Measurements from ENCODE around the gene DMRTB1. TPM values are rescaled to one million over a fixed set of nuclear protein-coding genes. Genes with fewer than 3 reads are reported as not detected.

The DMRTB1 gene
- total RNA-seq (2014; rRNA removed; shearing (Covaris generic)) (not detected in 2 replicates), polyA plus RNA-seq (2016; fragmentation: Nextera tagmentation; extraction: Ambion mirVana) (not detected in 2 replicates)

GRCh38 chr1:53459321-53460175 is at the start of gene DMRTB1:
DMRTB1 (plus strand) TSS chr1:53459399; CDS start chr1:53459454, 55 bp downstream.
- Histone ChIP-seq H3K4me2 (ENCODE audit: unreplicated experiment) (no peak within 1 kb of the TSS), H3F3A (ENCODE audit: insufficient read depth) (no peaks in the 10 kb centered on the region), H3K4me1 (ENCODE audit: insufficient read depth) (no peaks in the 10 kb centered on the region), H2AFZ (no peak within 1 kb of the TSS), H3K27me3 (replicated peaks; ENCODE audit: insufficient read depth) (0 out of 2 replicates have a peak, but pooled peaks cover 12% of the 10 kb centered on the region), H3K9me3 (ENCODE audit: low read depth) (no peaks in the 10 kb centered on the region), H4K20me1 (ENCODE audit: insufficient read depth) (no peaks in the 10 kb centered on the region), H3K9me2 (ENCODE audit: insufficient read depth) (no peaks in the 10 kb centered on the region), H3K4me3 (no peak within 1 kb of the TSS), H3K79me2 (ENCODE audit: insufficient read depth) (no peaks in the 10 kb centered on the region), H3K27ac (no peak within 1 kb of the TSS), H3K36me3 (ENCODE audit: low read depth) (no peaks in the 10 kb centered on the region), H3K9ac (no peak within 1 kb of the TSS)
- in situ Hi-C loops (cut with MboI) = no loop called here
- no peak for DNase-seq
- WGBS, 2 experiments (ENCODE audit: low coverage in 1 of 2, low lambda C conversion rate in 2 of 2, missing lambda C conversion rate in 2 of 2) = 95 to 96% methylated on average over 33 to 77 of the region's 82 CpGs
- TF ChIP-seq EZH2phosphoT487 (IDR thresholded peaks at IDR 0.05; ENCODE audit: insufficient read depth, low read depth) (no peak), EZH2 (IDR thresholded peaks at IDR 0.05; ENCODE audit: insufficient read depth, poor library complexity, severe bottlenecking) (no peak)

- H3K4me2 ChIP-seq (ENCODE audit: unreplicated experiment) = no peak overlapping the region
- H3K27me3 ChIP-seq (replicated peaks; ENCODE audit: insufficient read depth) = peaks cover 21% of the 10 kb centered on the region
- no peak overlapping the region for H2AFZ ChIP-seq
- no peaks in the 10 kb centered on the region for H3K9me3 ChIP-seq (ENCODE audit: low read depth)
- H3K36me3 ChIP-seq (ENCODE audit: low read depth) = no peaks in the 10 kb centered on the region
- H3K4me1 ChIP-seq (ENCODE audit: insufficient read depth) = peaks cover 36% of the 10 kb centered on the region
- 47 to 51% methylated on average over 6 of the region's 6 CpGs for WGBS, 2 experiments (ENCODE audit: low coverage in 1 of 2, low lambda C conversion rate in 2 of 2, missing lambda C conversion rate in 2 of 2)
- no peaks in the 10 kb centered on the region for H3K9me2 ChIP-seq (ENCODE audit: insufficient read depth)
- in situ Hi-C loops (cut with MboI) = no loop called here
- H3K27ac ChIP-seq = no peak overlapping the region
- H3K4me3 ChIP-seq = no peak overlapping the region
- no peaks in the 10 kb centered on the region for H3K79me2 ChIP-seq (ENCODE audit: insufficient read depth)
- no peak overlapping the region for H3K9ac ChIP-seq
- H3F3A ChIP-seq (ENCODE audit: insufficient read depth) = peaks cover 20% of the 10 kb centered on the region
- DNase-seq = no peak
- H4K20me1 ChIP-seq (ENCODE audit: insufficient read depth) = no peaks in the 10 kb centered on the region
- TF ChIP-seq EZH2phosphoT487 (IDR thresholded peaks at IDR 0.05; ENCODE audit: insufficient read depth, low read depth) (no peak), EZH2 (IDR thresholded peaks at IDR 0.05; ENCODE audit: insufficient read depth, poor library complexity, severe bottlenecking) (no peak)
Observed at GRCh38 chr1:53409695-53410094, 49.5 kb upstream of the DMRTB1 start.

DNA sequence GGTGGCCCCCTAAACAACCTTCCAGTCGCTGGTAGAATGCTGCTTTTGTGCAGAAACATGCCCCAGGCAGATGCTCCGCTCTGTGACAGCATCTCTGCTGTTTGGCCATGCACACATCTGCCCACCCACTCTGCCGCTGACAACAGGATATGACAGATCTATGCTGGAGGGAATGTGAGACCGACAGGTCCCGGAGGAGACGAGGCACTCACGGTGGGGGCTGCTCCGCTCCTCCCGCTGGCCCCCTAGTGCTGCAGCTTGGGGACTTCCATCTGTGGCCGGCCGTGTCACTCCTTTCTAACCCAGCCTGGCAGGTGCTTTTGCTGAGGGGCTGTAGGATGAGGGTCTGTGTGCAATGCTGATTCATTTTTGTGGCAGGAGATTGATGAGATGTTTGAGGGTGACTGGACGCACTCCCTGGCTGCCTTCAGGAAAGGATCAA is 49.1 kb upstream of the DMRTB1 start:
- H3K9me2 ChIP-seq (ENCODE audit: insufficient read depth) = no peaks in the 10 kb centered on the region
- in situ Hi-C loops (cut with MboI) = no loop called here
- no peaks in the 10 kb centered on the region for H3K79me2 ChIP-seq (ENCODE audit: insufficient read depth)
- no peak for TF ChIP-seq EZH2phosphoT487 (IDR thresholded peaks at IDR 0.05; ENCODE audit: insufficient read depth, low read depth)
- no peak for TF ChIP-seq EZH2 (IDR thresholded peaks at IDR 0.05; ENCODE audit: insufficient read depth, poor library complexity, severe bottlenecking)
- H3K9me3 ChIP-seq (ENCODE audit: low read depth) = no peaks in the 10 kb centered on the region
- no peak overlapping the region for H3K27ac ChIP-seq
- no peak overlapping the region for H3K9ac ChIP-seq
- no peak overlapping the region for H3K4me3 ChIP-seq
- DNase-seq = peak; percentile 63
- no peak overlapping the region for H2AFZ ChIP-seq
- whole genome bisulfite sequencing, 2 experiments (ENCODE audit: low coverage in 1 of 2, low lambda C conversion rate in 2 of 2, missing lambda C conversion rate in 2 of 2) = 28 to 33% methylated on average over 12 of the region's 12 CpGs
- H3K4me2 ChIP-seq (ENCODE audit: unreplicated experiment) = no peak overlapping the region
- peaks cover 17% of the 10 kb centered on the region for H3K27me3 ChIP-seq (replicated peaks; ENCODE audit: insufficient read depth)
- H4K20me1 ChIP-seq (ENCODE audit: insufficient read depth) = no peaks in the 10 kb centered on the region
- H3K36me3 ChIP-seq (ENCODE audit: low read depth) = no peaks in the 10 kb centered on the region
- H3F3A ChIP-seq (ENCODE audit: insufficient read depth) = peaks cover 20% of the 10 kb centered on the region
- peaks cover 36% of the 10 kb centered on the region for H3K4me1 ChIP-seq (ENCODE audit: insufficient read depth)

- no peak overlapping the region for H3K27ac ChIP-seq
- in situ Hi-C loops (cut with MboI) = no loop called here
- H3F3A ChIP-seq (ENCODE audit: insufficient read depth) = peaks cover 20% of the 10 kb centered on the region
- no peaks in the 10 kb centered on the region for H3K9me2 ChIP-seq (ENCODE audit: insufficient read depth)
- no peaks in the 10 kb centered on the region for H3K9me3 ChIP-seq (ENCODE audit: low read depth)
- no peak overlapping the region for H3K4me2 ChIP-seq (ENCODE audit: unreplicated experiment)
- no peak overlapping the region for H2AFZ ChIP-seq
- peaks cover 13% of the 10 kb centered on the region; the same call in 1 of the 2 replicates for H3K27me3 ChIP-seq (replicated peaks; ENCODE audit: insufficient read depth)
- WGBS, 2 experiments (ENCODE audit: low coverage in 1 of 2, low lambda C conversion rate in 2 of 2, missing lambda C conversion rate in 2 of 2) = 76 to 77% methylated on average over 8 of the region's 8 CpGs
- no peaks in the 10 kb centered on the region for H3K79me2 ChIP-seq (ENCODE audit: insufficient read depth)
- H3K4me3 ChIP-seq = no peak overlapping the region
- peaks cover 36% of the 10 kb centered on the region for H3K4me1 ChIP-seq (ENCODE audit: insufficient read depth)
- no peaks in the 10 kb centered on the region for H4K20me1 ChIP-seq (ENCODE audit: insufficient read depth)
- no peak overlapping the region for H3K9ac ChIP-seq
- DNase-seq = no peak
- no peaks in the 10 kb centered on the region for H3K36me3 ChIP-seq (ENCODE audit: low read depth)
- TF ChIP-seq EZH2phosphoT487 (IDR thresholded peaks at IDR 0.05; ENCODE audit: insufficient read depth, low read depth) (no peak), EZH2 (IDR thresholded peaks at IDR 0.05; ENCODE audit: insufficient read depth, poor library complexity, severe bottlenecking) (no peak)
Observed at GRCh38 chr1:53410701-53411100, 48.5 kb upstream of the DMRTB1 start.
